ENCODE measurements around the gene TENM4.

Gene TENM4

GRCh38 chr11:79019975-79020374 is 420.9 kb downstream of the TENM4 start:
- H3K4me3 ChIP-seq (ENCODE audit: low read length) = no peak overlapping the region
- no peak for TF ChIP-seq ZNF274 (IDR thresholded peaks at IDR 0.05; ENCODE audit: low read depth, low read length)

GRCh38 chr11:79019277-79019676 is 421.6 kb downstream of the TENM4 start:
- TF ChIP-seq ZNF274 (IDR thresholded peaks at IDR 0.05; ENCODE audit: low read depth, low read length) = no peak

GRCh38 chr11:79018371-79018849 is 422.4 kb downstream of the TENM4 start:
- no peak for TF ChIP-seq ZNF274 (IDR thresholded peaks at IDR 0.05; ENCODE audit: low read depth, low read length)
- no peak overlapping the region for H3K4me3 ChIP-seq (ENCODE audit: low read length)

More at GRCh38 chr11:79019277-79019676, 421.6 kb downstream of the TENM4 start:
- no peak overlapping the region for H3K4me3 ChIP-seq (ENCODE audit: low read length)

- no peak for TF ChIP-seq ZNF274 (IDR thresholded peaks at IDR 0.05; ENCODE audit: low read depth, low read length)
- H3K4me3 ChIP-seq (ENCODE audit: low read length) = no peak overlapping the region
Observed at GRCh38 chr11:79017811-79018210, 423.0 kb downstream of the TENM4 start.

- TF ChIP-seq ZNF274 (IDR thresholded peaks at IDR 0.05; ENCODE audit: low read depth, low read length) = no peak
- no peak overlapping the region for H3K4me3 ChIP-seq (ENCODE audit: low read length)
Observed at GRCh38 chr11:79013509-79013908, 427.3 kb downstream of the TENM4 start.

GRCh38 chr11:79011357-79011756 is 429.5 kb downstream of the TENM4 start:
- TF ChIP-seq ZNF274 (IDR thresholded peaks at IDR 0.05; ENCODE audit: low read depth, low read length) = no peak
- no peak overlapping the region for H3K4me3 ChIP-seq (ENCODE audit: low read length)

- no peak overlapping the region for H3K4me3 ChIP-seq (ENCODE audit: low read length)
- no peak for TF ChIP-seq ZNF274 (IDR thresholded peaks at IDR 0.05; ENCODE audit: low read depth, low read length)
Observed at GRCh38 chr11:79007771-79008402, 432.9 kb downstream of the TENM4 start.

GRCh38 chr11:79006854-79007253 is 434.0 kb downstream of the TENM4 start:
- no peak for TF ChIP-seq ZNF274 (IDR thresholded peaks at IDR 0.05; ENCODE audit: low read depth, low read length)
- no peak overlapping the region for H3K4me3 ChIP-seq (ENCODE audit: low read length)

GRCh38 chr11:78996007-78996406 is 444.8 kb downstream of the TENM4 start:
- no peak for TF ChIP-seq ZNF274 (IDR thresholded peaks at IDR 0.05; ENCODE audit: low read depth, low read length)

GRCh38 chr11:78995171-78995570 is 445.7 kb downstream of the TENM4 start:
- H3K4me3 ChIP-seq (ENCODE audit: low read length) = no peak overlapping the region
- no peak for TF ChIP-seq ZNF274 (IDR thresholded peaks at IDR 0.05; ENCODE audit: low read depth, low read length)

More at GRCh38 chr11:78996007-78996406, 444.8 kb downstream of the TENM4 start:
- no peak overlapping the region for H3K4me3 ChIP-seq (ENCODE audit: low read length)

GRCh38 chr11:78993802-78994430 is 446.9 kb downstream of the TENM4 start:
- no peak overlapping the region for H3K4me3 ChIP-seq (ENCODE audit: low read length)
- no peak for TF ChIP-seq ZNF274 (IDR thresholded peaks at IDR 0.05; ENCODE audit: low read depth, low read length)

GRCh38 chr11:78991681-78992080 is 449.1 kb downstream of the TENM4 start:
- no peak overlapping the region for H3K4me3 ChIP-seq (ENCODE audit: low read length)
- no peak for TF ChIP-seq ZNF274 (IDR thresholded peaks at IDR 0.05; ENCODE audit: low read depth, low read length)

- H3K4me3 ChIP-seq (ENCODE audit: low read length) = no peak overlapping the region
- TF ChIP-seq ZNF274 (IDR thresholded peaks at IDR 0.05; ENCODE audit: low read depth, low read length) = no peak
Observed at GRCh38 chr11:78990261-78990660, 450.6 kb downstream of the TENM4 start.

GRCh38 chr11:78987748-78988147 is 453.1 kb downstream of the TENM4 start:
- TF ChIP-seq ZNF274 (IDR thresholded peaks at IDR 0.05; ENCODE audit: low read depth, low read length) = no peak
- H3K4me3 ChIP-seq (ENCODE audit: low read length) = no peak overlapping the region

- no peak for TF ChIP-seq ZNF274 (IDR thresholded peaks at IDR 0.05; ENCODE audit: low read depth, low read length)
- no peak overlapping the region for H3K4me3 ChIP-seq (ENCODE audit: low read length)
Observed at GRCh38 chr11:78986305-78986704, 454.5 kb downstream of the TENM4 start.
